Lung (tissue), 12 donors: Measurements from ENCODE around the gene MSH6. TPM values are rescaled to one million over a fixed set of nuclear protein-coding genes. Genes with fewer than 3 reads are reported as not detected.

Source experiments
- ATAC-seq: fragments of 200-7000 bp; cut with Tn5 transposase; one replicate; pipeline ENCODE4 v1.9.1; 2020; ENCODE audit warnings: moderate number of reproducible peaks; ENCODE audit not compliant: insufficient read depth, low FRiP score
- DNase-seq, 3 donors: peaks; one replicate each; pipeline ENCODE4 v3.0.0-alpha.2; 2013 to 2017
- H3K27ac ChIP-seq, 2 donors: one replicate each; pipeline ENCODE4 v1.5.1; 2013; ENCODE audit warnings: mild to moderate bottlenecking in 2 of 2, moderate library complexity in 2 of 2, control low read depth in 1 of 2, inconsistent platforms in 1 of 2, low read depth in 1 of 2, low read length in 1 of 2
- H3K27me3 ChIP-seq, 3 donors: one replicate each; pipeline ENCODE4 v1.5.1; 2013; ENCODE audit warnings: low read length in 2 of 3; ENCODE audit not compliant: control insufficient read depth in 3 of 3, insufficient read depth in 3 of 3
- H3K36me3 ChIP-seq, 4 donors: one replicate each; pipeline ENCODE4 v1.5.1; 2013; ENCODE audit warnings: low read length in 4 of 4, mild to moderate bottlenecking in 1 of 4, moderate library complexity in 1 of 4; ENCODE audit not compliant: control insufficient read depth in 4 of 4, insufficient read depth in 4 of 4
- H3K4me1 ChIP-seq, 5 donors: one replicate each; pipeline ENCODE4 v1.5.1; 2013; ENCODE audit warnings: low read length in 5 of 5, mild to moderate bottlenecking in 2 of 5, moderate library complexity in 1 of 5; ENCODE audit not compliant: control insufficient read depth in 5 of 5, insufficient read depth in 5 of 5
- H3K4me3 ChIP-seq: one replicate; pipeline ENCODE4 v1.5.1; 2013; ENCODE audit warnings: mild to moderate bottlenecking, control low read depth, moderate library complexity
- H3K9ac ChIP-seq, 2 donors: one replicate each; pipeline ENCODE4 v1.5.1; 2013; ENCODE audit warnings: low read length in 2 of 2, control low read depth in 1 of 2; ENCODE audit not compliant: insufficient read depth in 1 of 2
- H3K9me3 ChIP-seq, 4 donors: one replicate each; pipeline ENCODE4 v1.5.1; 2013; ENCODE audit warnings: low read length in 3 of 4, mild to moderate bottlenecking in 1 of 4, moderate library complexity in 1 of 4; ENCODE audit not compliant: control insufficient read depth in 4 of 4, insufficient read depth in 3 of 4
- CTCF ChIP-seq: IDR thresholded peaks from 2 replicates; pipeline ENCODE4 v1.5.1; 2012; ENCODE audit warnings: mild to moderate bottlenecking; ENCODE audit errors: control extremely low read depth, extremely low read depth
- WGBS, 2 donors: extraction: QIAGEN DNeasy Blood & Tissue Kit; methylation state at CpG; one replicate each; pipeline ENCODE4 v1.1.7; 2013; 5-methylcytosine and 5-hydroxymethylcytosine counted together
- polyA plus RNA-seq, 2 donors: library from polyadenylated mRNA; stranded (reverse); fragments of 200-250 nt; gene quantifications; one replicate each; pipeline ENCODE4 v1.2.1, GENCODE V29; 2013
- total RNA-seq, 2 donors: library from RNA; depleted of rRNA in 1 of 2; stranded (reverse); fragments of >200 nt in 1 of 2; gene quantifications; one replicate each; pipeline ENCODE4 v1.2.1, GENCODE V29; 2014 to 2021
- donor health status: control.
- donor health status: control.
- donor health status: Bipolar disorder and iron deficiency.
- donor health status: healthy.
- donor health status: DM: yes; HTN: yes; CAD: no.

MSH6 gene
- total and polyA plus RNA-seq, 4 donors, result 8.8 to 59.5 (median 27.2) TPM

GRCh38 chr2:47808614-47809013 is 25.7 kb downstream of the MSH6 start:
- DNase-seq, result no peak
- no peak for ATAC-seq
- Histone ChIP-seq H3K27ac (no peak overlapping the region), H3K36me3 (peaks cover 10 to 49% (median 38%) of the 10 kb centered on the region in 4 donors), H3K9ac (no peak overlapping the region), H3K9me3 (peaks cover 0 to 1% (median under 1%) of the 10 kb centered on the region in 4 donors), H3K27me3 (no peaks in the 10 kb centered on the region), H3K4me3 (no peak overlapping the region), H3K4me1 (peaks cover 0 to 2% (median 0%) of the 10 kb centered on the region in 5 donors)
- TF ChIP-seq CTCF, result no peak
- WGBS, 2 donors, result 81 to 84% methylated on average over 4 of the region's 4 CpGs

GRCh38 chr2:47809903-47810302 is 27.0 kb downstream of the MSH6 start:
- Histone ChIP-seq H3K27me3 (no peaks in the 10 kb centered on the region), H3K36me3 (peaks cover 6 to 44% (median 27%) of the 10 kb centered on the region in 4 donors), H3K9me3 (no peaks in the 10 kb centered on the region), H3K4me1 (peaks cover 0 to 2% (median 0%) of the 10 kb centered on the region in 5 donors), H3K27ac (no peak overlapping the region), H3K4me3 (no peak overlapping the region), H3K9ac (no peak overlapping the region)
- 83 to 91% methylated on average over 2 of the region's 2 CpGs for WGBS, 2 donors
- DNase-seq (no peak), ATAC-seq (no peak)
- no peak for TF ChIP-seq CTCF

- no peak for DNase-seq
- Histone ChIP-seq H3K27me3 (no peaks in the 10 kb centered on the region), H3K9ac (no peak overlapping the region), H3K36me3 (peaks cover 11 to 44% (median 24%) of the 10 kb centered on the region in 4 donors), H3K27ac (no peak overlapping the region), H3K4me1 (peaks cover 0 to 2% (median 0%) of the 10 kb centered on the region in 5 donors), H3K4me3 (no peak overlapping the region), H3K9me3 (no peaks in the 10 kb centered on the region)
- no peak for TF ChIP-seq CTCF
- no peak for ATAC-seq
These were observed 27.9 kb downstream of the MSH6 start for GRCh38 chr2:47810850-47811249.

- Histone ChIP-seq H3K36me3 (peaks cover 9 to 47% (median 25%) of the 10 kb centered on the region in 4 donors), H3K9ac (no peak overlapping the region), H3K27me3 (no peaks in the 10 kb centered on the region), H3K9me3 (no peaks in the 10 kb centered on the region), H3K4me3 (no peak overlapping the region), H3K27ac (no peak overlapping the region), H3K4me1 (peaks cover 0 to 2% (median 0%) of the 10 kb centered on the region in 5 donors)
- 83 to 86% methylated on average over 1 of the region's 1 CpG for WGBS, 2 donors
- no peak for TF ChIP-seq CTCF
- ATAC-seq (no peak), DNase-seq (no peak)
These were observed 28.7 kb downstream of the MSH6 start for GRCh38 chr2:47811668-47812067.
